CD4-positive, alpha-beta T cell treated with Interleukin-10 for 1 hour (primary cell): ENCODE results near the gene C6orf163.

Experiments
- DNase-seq: peaks from one replicate; pipeline ENCODE4 v3.0.0-alpha.2; 2020

Gene C6orf163

DNA sequence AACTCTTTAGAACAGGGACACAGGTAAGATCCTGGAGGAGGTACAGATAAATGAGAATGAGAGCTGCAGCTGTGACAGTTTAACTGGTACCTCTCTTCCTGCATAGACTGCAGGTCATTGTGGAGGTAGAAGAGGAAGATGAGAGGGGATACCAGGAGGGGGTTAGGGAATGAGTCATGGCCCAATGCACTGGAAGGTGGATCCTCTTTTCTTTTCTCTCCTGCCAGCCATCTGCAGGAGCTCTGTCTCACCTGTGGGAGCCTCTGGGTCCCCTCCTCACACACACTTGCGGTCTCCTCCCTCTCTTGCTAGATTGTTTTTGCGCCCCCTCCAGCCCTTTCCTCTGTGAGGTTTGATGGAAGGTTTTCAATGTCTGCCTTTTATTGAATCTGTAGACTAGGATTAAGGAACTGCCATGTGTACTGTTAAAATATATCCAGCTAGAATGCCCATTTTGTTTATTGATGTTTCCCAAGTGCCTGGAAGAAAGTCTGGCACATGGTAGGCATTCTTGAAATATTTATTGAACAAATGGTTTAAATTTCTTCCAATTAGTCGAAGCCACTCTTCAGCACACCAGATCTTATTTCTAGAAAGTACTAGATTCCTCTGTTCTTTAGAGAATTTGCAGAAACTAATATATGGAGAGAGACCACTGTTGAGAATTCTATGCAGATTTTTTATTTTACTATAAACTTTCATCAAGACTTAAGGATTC lies 13.0 kb downstream of the C6orf163 start:
- DNase-seq = no peak

DNA sequence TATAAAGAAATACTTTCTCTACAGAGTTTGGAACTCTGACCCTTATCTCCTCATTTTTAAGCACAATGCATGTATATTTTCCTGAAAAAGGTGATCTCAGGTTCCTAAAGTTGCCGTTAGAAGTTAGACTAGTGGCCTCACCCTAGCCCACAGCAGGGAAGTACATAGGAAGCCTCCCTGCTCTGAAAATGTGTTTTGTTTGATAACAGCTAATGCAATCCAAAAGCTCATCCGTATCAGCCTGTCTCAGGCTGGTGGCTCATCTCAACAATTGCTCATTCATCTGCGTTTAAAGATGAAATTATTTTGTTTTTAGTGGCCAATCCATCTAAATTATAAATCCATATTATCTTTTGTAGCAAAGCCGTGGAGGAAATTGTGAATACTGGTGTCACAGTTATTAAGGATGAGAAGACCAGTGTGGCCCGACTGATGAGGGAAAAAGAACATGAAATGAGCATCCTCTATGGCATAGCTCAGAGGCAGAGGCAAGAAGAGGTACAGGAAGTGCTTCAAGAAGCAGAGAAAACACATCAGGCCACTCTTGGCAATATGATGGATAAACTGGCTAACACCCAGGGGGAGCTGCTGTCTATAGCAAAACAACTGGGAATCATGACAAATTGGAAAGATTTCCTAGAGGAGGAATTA lies 20.1 kb downstream of the C6orf163 start:
- no peak for DNase-seq

DNA sequence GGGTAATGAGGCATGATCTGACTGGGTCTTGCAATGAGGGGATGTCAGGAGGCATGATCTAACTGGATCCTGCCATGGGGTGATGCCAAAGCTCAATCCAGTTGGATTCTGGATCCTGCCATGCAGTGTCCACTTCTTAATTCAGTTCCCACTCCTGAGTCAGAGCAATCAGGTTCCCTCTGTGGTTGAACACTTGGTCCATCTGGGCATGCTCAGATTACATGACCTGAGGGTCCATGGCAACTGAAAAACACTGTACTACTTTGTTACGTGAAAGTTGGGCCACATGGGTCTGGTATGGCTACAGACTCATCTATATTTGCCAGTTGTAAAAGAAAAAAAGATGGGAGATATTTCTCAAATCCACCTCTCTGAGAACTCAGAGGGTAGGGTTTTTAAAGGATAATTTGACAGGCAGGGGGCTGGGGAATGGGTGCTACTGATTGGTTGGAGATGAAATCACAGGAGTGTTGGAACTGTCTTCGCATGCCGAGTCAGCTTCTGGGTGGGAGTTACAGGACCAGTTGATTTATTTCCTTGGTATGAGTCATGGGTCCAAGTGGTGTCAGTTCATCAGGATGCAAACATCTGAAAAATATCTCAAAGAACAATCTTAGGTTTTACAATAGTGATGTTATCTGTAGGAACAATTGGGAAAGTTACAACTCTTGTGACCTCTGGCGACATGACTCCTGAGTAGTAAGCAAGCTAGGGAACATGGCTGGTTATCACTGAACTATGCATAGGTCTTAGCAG lies 21.6 kb downstream of the C6orf163 start:
- no peak for DNase-seq

DNA sequence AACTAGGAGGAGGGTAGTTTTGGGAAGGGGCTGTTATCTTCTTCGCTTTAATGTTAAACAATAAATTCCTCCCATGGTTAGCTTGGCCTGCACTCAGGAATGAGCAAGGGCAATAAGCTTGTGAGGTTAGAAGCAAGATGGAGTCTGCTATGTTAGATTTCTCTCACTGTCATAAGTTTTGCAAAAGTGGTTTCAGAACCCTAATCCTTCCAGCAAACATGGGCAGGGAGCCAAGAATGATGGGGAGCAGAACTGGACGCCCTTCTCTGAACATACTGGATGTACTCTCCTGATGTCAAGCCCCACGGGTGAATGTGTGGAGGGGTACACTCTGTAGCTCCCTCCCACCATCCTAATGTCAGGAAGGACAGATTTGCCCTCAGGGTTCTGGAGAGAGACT lies 22.3 kb downstream of the C6orf163 start:
- DNase-seq = no peak

DNA sequence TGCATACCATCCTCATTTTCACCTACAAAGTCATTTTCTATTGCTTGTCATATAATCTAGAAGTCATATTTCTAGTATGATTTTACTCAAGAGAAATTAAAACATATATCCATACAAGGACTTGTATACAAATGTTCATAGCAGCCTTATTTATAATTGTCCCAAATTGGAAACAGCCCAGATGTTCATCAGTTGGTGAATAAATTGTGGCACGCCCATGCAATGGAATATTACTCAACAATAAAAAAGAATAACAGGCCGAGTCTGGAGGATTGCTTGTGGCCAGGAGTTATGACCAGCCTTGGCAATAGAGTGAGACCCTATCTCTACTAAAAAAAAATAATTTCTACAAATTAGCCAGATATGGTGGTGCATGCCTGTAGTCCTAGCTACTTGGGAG lies 28.8 kb downstream of the C6orf163 start:
- DNase-seq = no peak

DNA sequence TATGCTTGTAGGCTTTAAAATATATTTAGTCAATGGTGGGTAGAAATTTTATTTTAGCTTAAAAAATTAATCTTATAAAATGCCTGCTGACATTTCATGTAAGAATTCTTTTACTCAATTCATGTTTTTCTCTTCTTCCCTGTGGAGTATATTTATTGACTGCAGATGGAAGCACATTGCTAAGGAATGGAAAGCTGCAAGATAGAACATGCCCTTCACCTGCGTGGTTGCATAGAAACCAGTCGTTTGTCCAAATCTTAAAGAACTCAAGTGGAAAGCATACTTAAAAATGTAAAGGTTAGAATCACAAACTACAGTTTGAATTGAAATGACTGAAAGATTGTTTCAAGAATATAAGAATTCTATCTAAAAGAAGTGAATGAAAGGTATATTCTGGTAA lies 30.7 kb downstream of the C6orf163 start:
- DNase-seq = no peak

DNA sequence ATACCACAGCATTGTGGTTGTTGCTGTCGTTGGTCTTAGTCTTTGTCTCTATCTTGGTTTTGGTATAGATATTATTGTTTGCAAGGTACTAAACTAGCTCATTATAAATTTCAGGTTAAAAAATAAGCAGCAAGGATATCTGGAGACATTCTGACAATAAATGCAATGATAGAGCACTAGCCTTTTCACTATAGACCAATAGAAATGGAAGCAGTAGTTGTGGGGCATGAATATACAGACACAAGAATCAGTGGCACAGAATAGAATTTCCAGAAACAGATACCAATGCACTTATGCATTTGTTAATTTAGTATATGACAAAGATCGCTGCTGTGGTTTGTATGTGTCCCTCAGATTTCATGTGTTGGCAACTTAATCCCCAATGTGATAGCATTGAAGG lies 32.0 kb downstream of the C6orf163 start:
- DNase-seq = no peak

DNA sequence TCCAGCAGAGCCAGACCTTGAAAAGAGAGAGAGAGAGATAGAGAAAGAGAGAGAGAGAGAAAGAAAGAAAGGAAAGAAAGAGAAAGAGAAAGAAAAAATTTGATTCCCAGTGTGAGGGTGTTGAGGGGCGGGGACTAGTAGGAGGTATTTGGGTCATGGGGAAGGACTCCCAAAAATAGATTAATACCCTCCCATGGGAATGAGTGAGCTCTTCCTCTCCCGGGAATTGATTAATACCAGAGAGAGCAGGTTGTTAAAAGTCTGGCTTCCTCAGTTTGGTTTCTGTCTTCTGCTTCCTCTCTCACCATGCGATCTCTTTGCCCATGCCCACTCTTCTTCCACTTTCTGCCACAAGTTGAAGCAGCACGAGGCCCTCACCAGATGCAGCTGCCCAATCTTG lies 34.3 kb downstream of the C6orf163 start:
- DNase-seq = no peak

DNA sequence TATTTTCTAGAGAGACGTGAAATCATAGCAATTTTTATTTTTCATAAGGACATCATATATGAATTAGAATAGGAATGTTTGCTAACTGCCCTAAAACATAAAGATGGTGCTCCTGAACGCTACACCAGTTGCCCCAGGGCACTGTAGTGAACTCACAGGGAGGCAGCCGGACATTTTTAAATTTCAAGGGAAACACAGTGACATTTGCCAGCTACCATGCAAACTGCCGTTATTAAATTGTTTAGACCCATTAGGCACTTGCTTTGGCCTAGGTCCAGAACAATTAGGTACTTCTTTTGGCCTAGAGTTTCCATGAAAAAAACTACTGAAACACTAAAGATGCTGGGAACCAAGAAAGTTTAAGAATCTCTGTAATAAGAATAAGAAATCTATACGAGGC lies 38.2 kb downstream of the C6orf163 start:
- no peak for DNase-seq

DNA sequence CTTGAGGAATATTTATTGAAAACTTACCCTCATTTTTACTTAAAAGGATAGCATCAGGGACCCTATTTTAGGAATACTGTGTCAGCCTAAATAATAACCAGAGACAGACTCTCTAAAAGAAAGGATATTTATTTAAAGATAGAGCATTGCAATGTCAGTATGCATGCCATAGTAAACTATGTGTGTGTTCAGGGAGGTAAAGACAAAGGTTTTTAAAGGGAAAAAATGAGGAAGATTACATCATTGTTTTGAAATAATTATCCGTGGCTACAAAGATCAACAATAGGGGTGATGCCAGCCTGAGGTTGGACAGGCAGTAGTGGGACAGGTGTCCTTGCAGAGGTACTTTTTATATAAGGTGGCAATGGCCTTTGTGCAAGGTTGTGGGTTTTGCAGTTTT lies 39.4 kb downstream of the C6orf163 start:
- no peak for DNase-seq

DNA sequence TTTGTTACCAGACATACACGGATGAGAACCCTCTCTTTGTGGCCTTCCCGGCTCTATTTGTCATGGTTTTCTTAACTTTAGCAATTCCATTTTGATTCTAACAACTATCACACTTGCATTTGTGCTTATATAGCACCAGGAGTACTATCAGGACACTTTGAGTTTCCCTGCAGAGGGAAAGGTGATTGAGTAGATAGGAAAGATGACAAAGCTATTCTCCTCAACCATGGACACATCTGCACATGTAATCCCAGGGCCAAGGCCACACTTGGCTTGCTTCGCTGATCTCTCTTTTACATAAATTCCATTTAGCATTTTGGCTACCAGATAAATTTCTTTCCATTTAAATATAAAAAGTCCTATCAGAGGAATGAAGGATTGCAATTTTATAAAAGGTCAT lies 39.8 kb downstream of the C6orf163 start:
- DNase-seq = no peak

DNA sequence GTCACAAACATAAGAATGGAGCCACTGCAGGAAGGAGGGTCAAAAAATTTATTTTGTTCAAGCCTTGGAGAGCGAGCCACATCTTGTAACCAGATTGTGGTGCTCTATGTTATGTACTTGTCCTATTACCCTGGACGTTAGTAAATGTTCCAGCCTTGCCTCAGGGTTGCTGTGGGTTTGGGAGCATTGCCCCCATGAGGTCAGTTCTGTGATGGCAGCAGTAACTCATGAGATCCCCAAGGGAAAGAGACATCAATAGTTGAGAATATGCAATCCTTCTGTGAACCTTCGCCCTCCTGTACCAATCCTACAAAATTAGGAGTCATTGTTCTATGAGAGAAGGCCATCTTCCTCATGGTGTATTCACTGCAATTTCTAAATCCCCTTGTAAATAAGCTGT lies 46.7 kb downstream of the C6orf163 start:
- no peak for DNase-seq

DNA sequence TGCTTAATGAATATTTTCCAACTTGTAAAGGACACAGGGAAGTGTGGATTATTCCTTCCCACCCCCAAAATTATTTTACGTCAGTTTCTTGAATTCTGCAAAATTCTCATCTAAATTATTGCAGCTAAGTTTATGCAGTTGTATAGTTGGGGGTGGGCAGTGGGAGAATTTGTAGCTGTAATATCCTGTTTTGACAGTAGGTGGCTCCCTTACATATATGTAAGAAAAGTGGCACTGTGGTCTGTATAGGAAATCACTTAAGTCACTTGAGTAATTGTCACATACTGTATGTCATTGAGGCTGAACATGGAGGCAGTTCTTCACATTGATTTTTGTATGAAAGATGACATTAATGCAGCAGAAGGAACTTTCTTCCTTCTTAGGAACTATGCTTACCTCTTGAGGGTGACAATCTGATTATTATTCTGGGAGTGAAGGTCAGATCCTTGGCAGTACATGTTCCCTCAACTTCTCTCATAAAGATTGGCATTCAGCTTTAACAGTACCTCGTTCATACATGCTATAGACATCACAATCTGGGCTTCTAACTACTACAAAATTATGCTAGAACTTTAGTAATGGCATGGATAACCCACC lies 48.5 kb downstream of the C6orf163 start:
- DNase-seq = peak; percentile 71

DNA sequence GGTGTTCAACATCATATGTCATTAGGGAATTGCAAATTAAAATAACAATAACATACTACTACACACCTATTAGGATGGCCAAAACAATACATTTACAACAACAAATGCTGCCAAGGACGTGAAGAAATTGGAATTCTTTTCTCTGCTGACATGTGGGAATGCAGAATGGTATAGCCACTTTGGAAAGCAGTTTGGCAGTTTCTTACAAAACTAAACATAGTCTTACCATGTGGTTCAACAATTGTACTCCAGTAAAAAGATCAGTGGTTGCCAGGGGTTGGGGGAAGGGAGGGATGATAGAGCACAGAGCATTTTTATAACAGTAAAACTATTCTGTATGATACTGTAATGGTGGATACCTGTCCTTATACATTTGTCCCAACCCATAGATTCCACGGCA lies 50.8 kb downstream of the C6orf163 start:
- DNase-seq = no peak

DNA sequence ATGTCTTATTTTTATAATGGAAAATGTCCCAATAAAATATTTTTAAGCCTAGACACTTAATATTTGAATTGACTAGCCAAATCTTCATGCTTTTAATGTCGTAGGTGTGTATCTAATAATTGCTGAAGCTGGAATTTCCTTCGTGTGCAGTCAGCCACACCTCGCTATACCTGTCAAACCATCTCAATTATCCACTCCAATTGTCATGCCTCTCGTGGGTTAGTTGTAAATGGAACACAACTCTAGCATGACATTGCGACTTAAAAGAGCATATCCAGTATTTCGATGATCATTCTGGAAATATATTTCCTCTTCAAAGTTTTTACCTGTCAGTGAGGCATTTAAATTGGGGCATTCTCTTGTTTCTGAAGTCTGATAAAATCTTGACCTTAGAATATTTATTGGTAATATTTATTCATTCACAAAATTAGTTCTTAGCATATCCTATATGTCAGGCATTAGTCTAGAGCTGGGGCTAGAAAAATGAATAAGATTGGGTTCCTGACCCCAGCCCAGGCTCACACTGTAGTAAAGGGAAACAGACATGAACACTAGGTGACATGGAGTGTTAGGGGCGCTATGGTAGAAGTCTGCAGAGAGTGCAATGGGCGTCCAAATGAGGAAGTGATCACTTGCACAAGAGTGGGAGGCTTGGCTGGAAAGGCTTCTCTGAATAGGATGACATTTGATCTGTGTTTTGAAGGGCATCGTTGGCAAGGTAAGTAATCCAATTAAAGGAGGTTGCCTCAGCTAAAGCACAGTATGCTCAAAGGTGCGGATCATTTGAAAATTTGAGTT lies 52.2 kb downstream of the C6orf163 start:
- no peak for DNase-seq

DNA sequence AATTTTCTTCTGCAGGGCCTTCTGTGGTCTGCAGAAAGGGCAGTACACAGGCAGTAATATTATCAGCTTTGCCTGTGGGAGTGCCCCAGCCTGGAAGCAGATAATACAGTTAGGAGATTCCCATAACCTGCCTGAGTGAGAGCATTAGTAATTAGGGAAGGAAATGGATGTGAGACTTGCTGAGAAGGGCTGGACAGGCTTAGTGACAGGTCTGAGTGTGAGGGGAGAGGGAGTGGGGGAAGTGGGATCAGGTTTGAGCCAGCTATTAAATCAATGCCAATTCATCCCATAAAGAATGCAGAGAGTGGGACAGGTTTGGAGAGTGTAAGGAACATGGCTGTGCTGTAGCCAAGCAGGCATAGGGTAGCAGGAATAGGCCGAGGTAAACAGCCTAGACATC lies 53.0 kb downstream of the C6orf163 start:
- no peak for DNase-seq

DNA sequence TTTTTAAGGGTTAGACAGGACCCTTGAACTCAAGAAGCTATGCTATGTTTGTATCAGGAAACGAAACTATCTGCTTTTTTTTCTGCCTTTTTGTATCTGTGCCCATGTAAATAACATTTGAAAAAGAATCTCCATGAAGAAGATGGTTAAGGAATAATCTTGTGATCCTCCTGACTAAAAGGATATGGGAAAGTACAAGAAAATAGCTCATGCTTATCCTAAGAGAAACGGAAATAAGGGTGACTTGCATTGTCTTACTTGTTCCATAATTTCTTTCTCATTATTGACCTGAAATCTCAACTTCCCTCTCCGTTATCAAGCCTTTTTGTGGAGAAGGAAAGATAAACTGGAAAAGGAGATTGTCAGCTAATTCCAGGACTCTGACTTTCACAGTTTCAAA lies 57.2 kb downstream of the C6orf163 start:
- DNase-seq = no peak

DNA sequence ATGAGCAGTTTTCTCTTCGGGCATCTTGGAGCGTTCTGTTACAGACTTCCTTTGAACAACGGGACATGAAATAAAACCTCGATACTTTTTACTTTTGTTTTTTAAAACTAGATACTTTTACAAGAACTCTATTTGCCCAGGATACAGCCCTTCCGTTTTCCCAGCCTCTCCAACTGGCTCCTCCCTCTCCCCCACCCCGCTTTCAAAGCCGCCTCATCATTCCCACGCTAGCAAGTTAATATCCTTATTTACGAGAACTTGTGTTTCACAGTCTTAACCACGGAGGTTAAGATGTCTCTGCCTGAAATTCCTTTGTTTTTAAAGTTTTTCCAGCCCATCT lies 62.9 kb downstream of the C6orf163 start:
- DNase-seq = no peak

DNA sequence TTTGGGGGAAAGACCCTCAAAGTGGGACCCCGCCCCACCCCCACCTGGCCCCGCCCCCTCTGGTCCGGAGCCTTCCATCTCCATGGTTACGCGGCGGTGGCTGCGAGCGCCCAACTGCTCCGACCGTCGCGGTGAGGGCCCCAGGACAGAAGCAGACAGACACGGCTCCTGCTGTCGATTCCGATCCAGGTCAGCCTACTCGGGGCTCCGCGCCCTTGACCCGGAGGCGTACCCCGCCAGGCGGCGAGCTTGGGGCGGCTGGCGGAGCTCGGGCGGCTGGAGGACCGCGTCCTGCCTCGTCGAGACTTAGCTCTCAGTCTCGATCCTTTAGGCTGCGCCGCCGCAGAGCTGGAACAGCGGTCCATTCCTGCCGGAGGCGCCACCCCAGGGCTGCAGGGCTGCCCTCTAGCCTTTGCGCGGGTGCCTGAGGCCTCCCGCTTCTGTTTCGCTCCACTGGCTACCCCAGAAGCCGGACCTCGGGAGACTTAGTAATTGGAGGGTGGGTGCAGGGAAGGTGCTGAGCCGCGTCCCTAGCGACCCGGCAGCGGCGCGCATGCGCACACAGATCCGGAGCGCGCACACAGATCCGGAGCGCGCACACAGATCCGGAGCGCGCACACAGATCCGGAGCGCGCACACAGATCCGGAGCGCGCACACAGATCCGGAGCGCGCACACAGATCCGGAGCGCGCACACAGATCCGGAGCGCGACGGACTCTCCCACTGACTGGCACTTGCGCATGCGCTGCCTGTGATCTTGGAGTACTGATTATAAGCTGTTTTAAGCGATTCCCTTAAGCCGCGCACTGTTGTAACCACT lies 63.5 kb downstream of the C6orf163 start, which contains the start of gene CFAP206:
Gene CFAP206, plus strand, starts transcription at position 72 of the 820 bp plus-strand sequence. CDS start 1,868 bp downstream, outside the sequence.
- peak; percentile 83 for DNase-seq

DNA sequence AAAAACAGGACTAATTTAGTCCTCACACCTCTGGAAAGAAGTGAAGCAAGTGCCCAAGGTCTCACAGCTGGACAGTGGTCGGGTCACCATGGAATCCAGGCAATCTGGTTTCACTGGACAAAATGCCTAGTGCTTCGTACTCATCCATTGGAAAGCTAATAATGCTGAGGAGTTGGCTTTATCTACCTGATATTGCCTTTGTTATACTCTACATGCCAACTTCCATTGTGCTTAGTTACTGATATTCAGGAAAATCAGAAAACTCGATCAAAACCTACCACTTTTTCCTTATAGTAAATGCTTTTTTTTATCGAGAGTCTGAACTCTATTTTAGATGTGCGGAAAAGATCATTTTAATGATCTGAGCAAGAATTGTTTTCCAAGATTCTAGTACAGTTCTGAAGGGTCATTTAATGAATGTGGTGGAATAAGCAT lies 64.1 kb downstream of the C6orf163 start:
- no peak for DNase-seq
